GM18520 (cell line): ENCODE results near the gene TAL1.
"Not testable (repeated sequence)": the region's sequence is repeated elsewhere in the genome, so short reads cannot be mapped to it uniquely, and the experiment has no call there.

ENCODE experiments used
- ATAC-seq: cut with Tn5 transposase; IDR thresholded peaks from one replicate; pipeline ENCODE4 v1.9.1; 2021; ENCODE audit not compliant: unreplicated experiment

TAL1 gene

GRCh38 chr1:47213230-47213963, 18.6 kb downstream of the TAL1 start:
- no peak for ATAC-seq

GRCh38 chr1:47212636-47213229, 19.3 kb downstream of the TAL1 start:
- ATAC-seq, result no peak

- no peak for ATAC-seq
These were observed 20.2 kb downstream of the TAL1 start for GRCh38 chr1:47211796-47212269.

- ATAC-seq, result no peak
These were observed 21.4 kb downstream of the TAL1 start for GRCh38 chr1:47210666-47211065.

GRCh38 chr1:47209725-47210325, 22.2 kb downstream of the TAL1 start:
- no peak for ATAC-seq

- no peak for ATAC-seq
These were observed 22.9 kb downstream of the TAL1 start for GRCh38 chr1:47209091-47209490.

GRCh38 chr1:47208374-47208850, 23.6 kb downstream of the TAL1 start:
- no peak for ATAC-seq

- ATAC-seq, result no peak
These were observed 24.1 kb downstream of the TAL1 start for GRCh38 chr1:47207803-47208373.

- ATAC-seq, result no peak
These were observed 26.1 kb downstream of the TAL1 start for GRCh38 chr1:47205918-47206317.

- not testable (repeated sequence) for ATAC-seq
These were observed 28.5 kb downstream of the TAL1 start for GRCh38 chr1:47203504-47203903.

- ATAC-seq, result no peak
These were observed 30.8 kb downstream of the TAL1 start for GRCh38 chr1:47201179-47201578.

- ATAC-seq, result no peak
These were observed 33.8 kb downstream of the TAL1 start for GRCh38 chr1:47198214-47198613.

- no peak for ATAC-seq
These were observed 35.4 kb downstream of the TAL1 start for GRCh38 chr1:47196622-47197021.

GRCh38 chr1:47195981-47196380, 36.0 kb downstream of the TAL1 start:
- not testable (repeated sequence) for ATAC-seq

GRCh38 chr1:47194311-47194710, 37.7 kb downstream of the TAL1 start:
- ATAC-seq, result no peak

- not testable (repeated sequence) for ATAC-seq
These were observed 38.5 kb downstream of the TAL1 start for GRCh38 chr1:47193496-47193895.

GRCh38 chr1:47192458-47193384, 39.3 kb downstream of the TAL1 start:
- ATAC-seq, result no peak

- no peak for ATAC-seq
These were observed 40.0 kb downstream of the TAL1 start for GRCh38 chr1:47191940-47192457.

- no peak for ATAC-seq
These were observed 41.2 kb downstream of the TAL1 start for GRCh38 chr1:47190857-47191256.

- no peak for ATAC-seq
These were observed 41.5 kb downstream of the TAL1 start for GRCh38 chr1:47190509-47190855.
